GM18517 (cell line): ENCODE data around the gene LRRC4C.
"Not testable (repeated sequence)": the region's sequence is repeated elsewhere in the genome, so short reads cannot be mapped to it uniquely, and the experiment has no call there.

Source experiments
- ATAC-seq: cut with Tn5 transposase; IDR thresholded peaks from one replicate; pipeline ENCODE4 v1.9.1; 2021; ENCODE audit warnings: mild to moderate bottlenecking, moderate library complexity; ENCODE audit not compliant: unreplicated experiment

LRRC4C gene

GRCh38 chr11:40192590-40192989 is 1266.9 kb downstream of the LRRC4C start:
- not testable (repeated sequence) for ATAC-seq

GRCh38 chr11:40190294-40190693 is 1269.2 kb downstream of the LRRC4C start:
- no peak for ATAC-seq

- no peak for ATAC-seq
Observed at GRCh38 chr11:40188848-40189247, 1270.6 kb downstream of the LRRC4C start.

GRCh38 chr11:40187295-40187694 is 1272.2 kb downstream of the LRRC4C start:
- no peak for ATAC-seq

- no peak for ATAC-seq
Observed at GRCh38 chr11:40186437-40187263, 1272.8 kb downstream of the LRRC4C start.

GRCh38 chr11:40185793-40186192 is 1273.7 kb downstream of the LRRC4C start:
- ATAC-seq, result no peak

- ATAC-seq, result peak; percentile 80
Observed at GRCh38 chr11:40183073-40184064, 1276.1 kb downstream of the LRRC4C start.

- ATAC-seq, result no peak
Observed at GRCh38 chr11:40179541-40179940, 1279.9 kb downstream of the LRRC4C start.

GRCh38 chr11:40178470-40178869 is 1281.0 kb downstream of the LRRC4C start:
- no peak for ATAC-seq

- no peak for ATAC-seq
Observed at GRCh38 chr11:40175980-40176379, 1283.5 kb downstream of the LRRC4C start.

GRCh38 chr11:40170078-40170477 is 1289.4 kb downstream of the LRRC4C start:
- ATAC-seq, result no peak

- peak; percentile 81 for ATAC-seq
Observed at GRCh38 chr11:40168414-40168813, 1291.0 kb downstream of the LRRC4C start.

- not testable (repeated sequence) for ATAC-seq
Observed at GRCh38 chr11:40167805-40168204, 1291.6 kb downstream of the LRRC4C start.

- no peak for ATAC-seq
Observed at GRCh38 chr11:40166892-40167291, 1292.6 kb downstream of the LRRC4C start.

GRCh38 chr11:40162901-40163883 is 1296.3 kb downstream of the LRRC4C start:
- ATAC-seq, result no peak

- ATAC-seq, result no peak
Observed at GRCh38 chr11:40161854-40162410, 1297.5 kb downstream of the LRRC4C start.

GRCh38 chr11:40160418-40160817 is 1299.0 kb downstream of the LRRC4C start:
- no peak for ATAC-seq

GRCh38 chr11:40149721-40150120 is 1309.7 kb downstream of the LRRC4C start:
- ATAC-seq, result no peak

- no peak for ATAC-seq
Observed at GRCh38 chr11:40140560-40140959, 1318.9 kb downstream of the LRRC4C start.

- ATAC-seq, result no peak
Observed at GRCh38 chr11:40139536-40139935, 1319.9 kb downstream of the LRRC4C start.
